Activated CD4-positive, alpha-beta T cell treated with anti-CD3 and anti-CD28 coated beads for 36 hours (primary cell): Measurements from ENCODE around the gene RGS5. TPM values are rescaled to one million over a fixed set of nuclear protein-coding genes. Genes with fewer than 3 reads are reported as not detected.
"Not testable (repeated sequence)": the region's sequence is repeated elsewhere in the genome, so short reads cannot be mapped to it uniquely, and the experiment has no call there.

ENCODE experiments used
- ATAC-seq: fragments of 200-7000 bp; cut with Tn5 transposase; one replicate; pipeline ENCODE4 v1.10.0; 2021; ENCODE audit warnings: mild to moderate bottlenecking, moderate library complexity
- CTCF ChIA-PET: fragments of 350-600 bp; sonication (Branson Sonifier 250); formaldehyde crosslinking; loops from one replicate; lab custom pipeline; 2021; ENCODE audit warnings: antibody characterized with exemption; lab: Charles Lee
- POLR2A ChIA-PET: fragments of 350-600 bp; sonication (Branson Sonifier 250); formaldehyde crosslinking; loops from one replicate; lab custom pipeline; 2021; ENCODE audit warnings: antibody characterized with exemption, inconsistent platforms; lab: Charles Lee
- DNase-seq: peaks from one replicate; pipeline ENCODE4 v3.0.0-alpha.2; 2020
- H3K27ac Mint-ChIP-seq: one replicate; pipeline ENCODE4 v1.8.0; 2021; ENCODE audit warnings: mixed read lengths
- H3K27me3 Mint-ChIP-seq: one replicate; pipeline ENCODE4 v1.8.0; 2021; ENCODE audit warnings: mixed read lengths
- H3K36me3 Mint-ChIP-seq: one replicate; pipeline ENCODE4 v1.8.0; 2021; ENCODE audit warnings: low read depth, mixed read lengths
- H3K4me1 Mint-ChIP-seq: one replicate; pipeline ENCODE4 v1.8.0; 2021; ENCODE audit warnings: mixed read lengths
- H3K4me3 Mint-ChIP-seq: one replicate; pipeline ENCODE4 v1.8.0; 2021; ENCODE audit warnings: mild to moderate bottlenecking, moderate library complexity, mixed read lengths
- H3K9me3 Mint-ChIP-seq: one replicate; pipeline ENCODE4 v1.8.0; 2021; ENCODE audit warnings: low read depth, mixed read lengths
- intact Hi-C, 2 experiments: fragments of 100-400 bp; cut with DNase I in 1 of 2; cut with micrococcal nuclease in 1 of 2; formaldehyde crosslinking; loops; one replicate each; pipeline versions ENCODE4 v1.14.2 to v1.15.1; 2022 to 2024; cut with DNase I, micrococcal nuclease
- total RNA-seq, 2 experiments: library from RNA; stranded (reverse); gene quantifications; one replicate each; pipeline ENCODE4 v1.2.3, GENCODE V29; 2021

RGS5 gene, protein sequence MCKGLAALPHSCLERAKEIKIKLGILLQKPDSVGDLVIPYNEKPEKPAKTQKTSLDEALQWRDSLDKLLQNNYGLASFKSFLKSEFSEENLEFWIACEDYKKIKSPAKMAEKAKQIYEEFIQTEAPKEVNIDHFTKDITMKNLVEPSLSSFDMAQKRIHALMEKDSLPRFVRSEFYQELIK
- total RNA-seq: 1 to 10 TPM; 4.1 to 4.4 TPM

DNA sequence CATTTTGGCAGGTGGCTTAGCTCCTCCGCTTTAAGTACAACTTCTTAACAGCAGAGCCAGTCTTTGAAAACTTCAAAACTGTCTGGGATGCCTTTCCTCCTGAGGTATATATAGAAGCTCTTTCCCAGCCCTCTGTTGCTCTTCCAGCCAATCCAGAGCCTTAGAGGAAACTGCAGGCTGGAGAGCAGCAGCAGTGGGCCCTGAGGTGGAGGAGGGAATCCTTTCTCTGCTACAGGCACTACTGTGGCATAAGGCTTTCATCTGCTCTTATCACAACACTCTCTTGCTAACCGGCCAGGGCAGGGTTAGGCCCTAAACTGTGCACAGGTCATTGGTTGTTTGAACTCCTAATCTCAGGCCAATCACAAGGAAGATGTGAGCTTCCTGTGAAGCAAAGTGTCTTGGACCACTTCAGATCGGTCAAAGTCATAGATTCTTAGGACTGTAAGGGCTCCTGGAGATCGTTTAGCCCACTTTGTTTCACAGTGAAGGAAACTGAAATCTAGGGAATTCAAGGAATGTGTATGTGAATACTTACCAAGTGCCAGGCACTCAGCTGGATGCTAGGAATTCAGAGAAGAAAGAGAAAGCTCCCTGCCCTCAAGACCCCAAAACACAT lies at the start of gene RGS5:
RGS5 (minus strand) TSS at position 84 of the 619 bp plus-strand sequence; CDS start at position 3, 81 bp downstream.
- Mint-ChIP-seq H3K36me3 (no peaks in the 10 kb centered on the region), H3K27me3 (no peaks in the 10 kb centered on the region), H3K27ac (no peak within 1 kb of the TSS), H3K9me3 (no peaks in the 10 kb centered on the region), H3K4me1 (no peaks in the 10 kb centered on the region), H3K4me3 (no peak within 1 kb of the TSS)
- DNase-seq (no peak), ATAC-seq (no peak)
- ChIA-PET POLR2A (interaction anchor here (0.6 kb wide), 1 partner anchor 39 kb away, joined by 3 read pairs; no protein-coding TSS in a partner anchor), CTCF (interaction anchor here (0.5 to 1.3 kb wide), 2 partner anchors 113 to 1906 kb away, joined by 3 to 4 read pairs; no protein-coding TSS in a partner anchor)
- intact Hi-C loops: no loop called here

DNA sequence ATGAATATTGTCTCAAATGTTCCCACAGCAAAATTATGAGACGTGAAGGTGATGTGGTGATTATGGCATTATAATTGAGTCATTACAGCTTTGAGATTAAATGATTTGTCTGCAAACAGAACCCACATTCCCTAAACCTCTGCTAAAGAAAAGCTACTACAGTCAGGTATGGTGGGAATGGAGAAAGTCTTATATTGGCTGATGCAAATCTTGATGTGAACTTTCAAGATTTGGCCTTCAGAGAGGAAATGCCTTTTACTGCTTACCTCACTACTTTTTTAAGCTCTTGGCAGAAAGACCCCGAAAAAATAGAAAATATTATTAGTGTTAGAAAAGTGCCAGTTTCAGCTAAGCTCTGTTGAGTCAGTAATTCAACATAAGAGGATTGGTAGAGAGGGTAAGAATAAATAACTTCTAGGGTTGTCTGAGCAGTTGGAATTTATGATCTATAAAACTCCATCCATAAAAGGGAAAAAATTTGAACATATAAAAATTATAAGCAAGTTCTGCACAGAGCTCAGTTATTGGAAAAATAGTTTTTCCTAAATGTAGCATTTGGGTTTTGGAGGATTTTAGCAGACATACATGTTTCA lies 47.8 kb upstream of the RGS5 start:
- POLR2A ChIA-PET: interaction anchor here (0.7 kb wide), 1 partner anchor 937 kb away, joined by 3 read pairs; no protein-coding TSS in a partner anchor
- no peaks in the 10 kb centered on the region for H3K4me1 Mint-ChIP-seq
- CTCF ChIA-PET: interaction anchor here (0.9 kb wide), 1 partner anchor 8 kb away, joined by 3 read pairs; no protein-coding TSS in a partner anchor
- H3K27me3 Mint-ChIP-seq: no peaks in the 10 kb centered on the region
- intact Hi-C loops: no loop called here
- H3K4me3 Mint-ChIP-seq: no peak overlapping the region
- no peak for DNase-seq
- H3K36me3 Mint-ChIP-seq: peaks cover 6% of the 10 kb centered on the region
- ATAC-seq: no peak
- H3K9me3 Mint-ChIP-seq: peaks cover 1% of the 10 kb centered on the region
- H3K27ac Mint-ChIP-seq: no peak overlapping the region

DNA sequence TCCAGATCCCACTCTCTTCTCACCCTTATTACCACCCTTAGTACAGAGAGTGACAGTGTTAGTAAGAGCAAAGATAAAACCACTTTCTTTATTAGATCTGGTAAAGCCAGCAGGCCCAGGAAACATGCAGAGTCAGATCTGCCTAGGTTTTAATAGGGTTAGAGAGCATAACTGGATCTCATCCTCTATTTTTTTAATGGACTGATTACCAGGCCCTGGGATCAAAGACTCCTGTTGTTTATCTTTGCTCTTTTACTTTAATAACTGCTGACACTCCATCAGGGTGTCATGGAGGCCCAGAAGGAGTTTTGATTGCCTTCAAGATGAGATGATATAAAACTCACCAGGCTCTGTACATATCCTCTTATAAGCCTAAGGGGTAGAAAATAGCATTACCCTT lies 45.3 kb upstream of the RGS5 start:
- intact Hi-C loops: no loop called here
- Mint-ChIP-seq H3K27ac (no peak overlapping the region), H3K4me1 (no peaks in the 10 kb centered on the region), H3K27me3 (no peaks in the 10 kb centered on the region), H3K4me3 (no peak overlapping the region), H3K36me3 (peaks cover 3% of the 10 kb centered on the region), H3K9me3 (no peaks in the 10 kb centered on the region)
- ChIA-PET POLR2A (no interaction called here), CTCF (no interaction called here)
- DNase-seq (no peak), ATAC-seq (no peak)

DNA sequence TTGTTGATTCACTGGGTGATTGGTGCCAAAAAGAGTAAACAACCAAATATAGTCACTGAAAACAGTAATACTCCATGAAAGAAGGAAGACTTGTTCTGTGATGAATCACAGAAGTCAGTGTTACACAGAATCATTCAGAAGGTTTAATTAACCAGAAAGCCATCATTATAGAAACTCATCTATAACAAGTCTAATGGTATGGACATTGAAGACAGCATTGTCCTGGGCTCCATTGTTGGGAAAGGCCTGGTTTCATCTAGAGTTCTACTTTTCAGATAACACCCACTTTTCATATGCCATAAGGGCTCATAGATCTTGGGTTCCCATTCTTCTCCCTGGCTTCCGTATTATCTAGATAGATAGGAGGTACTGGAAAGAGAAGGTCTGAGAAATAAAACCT lies 41.9 kb upstream of the RGS5 start:
- H3K9me3 Mint-ChIP-seq, H3K27ac Mint-ChIP-seq, POLR2A ChIA-PET, H3K36me3 Mint-ChIP-seq, H3K4me3 Mint-ChIP-seq, H3K4me1 Mint-ChIP-seq, ATAC-seq, intact Hi-C loops, H3K27me3 Mint-ChIP-seq, DNase-seq: not testable (repeated sequence)
- CTCF ChIA-PET: interaction anchor here (0.8 kb wide), 1 partner anchor 9 kb away, joined by 3 read pairs; no protein-coding TSS in a partner anchor

DNA sequence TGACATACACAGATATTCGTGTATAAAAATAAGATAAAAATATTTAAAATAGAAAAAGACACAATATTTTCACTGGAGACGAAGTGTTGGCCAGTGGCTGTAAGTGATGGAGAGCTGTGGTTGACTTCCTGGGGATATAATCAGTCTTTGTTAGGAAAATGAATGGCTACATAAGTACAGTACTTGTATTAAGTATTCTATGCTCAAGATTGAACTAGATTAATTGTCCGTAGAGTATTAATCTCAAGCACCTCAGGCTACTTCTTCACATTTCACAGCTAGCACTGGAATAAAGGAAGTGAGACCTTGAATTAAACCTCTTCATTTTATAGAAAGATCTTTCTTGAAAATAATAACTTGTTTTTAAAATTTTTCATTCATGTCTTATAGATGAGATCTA lies 39.0 kb upstream of the RGS5 start:
- H3K4me1 Mint-ChIP-seq: no peaks in the 10 kb centered on the region
- no peak overlapping the region for H3K27ac Mint-ChIP-seq
- DNase-seq: no peak
- no peaks in the 10 kb centered on the region for H3K9me3 Mint-ChIP-seq
- H3K4me3 Mint-ChIP-seq: no peak overlapping the region
- no peak for ATAC-seq
- H3K36me3 Mint-ChIP-seq: peaks cover 5% of the 10 kb centered on the region
- no peaks in the 10 kb centered on the region for H3K27me3 Mint-ChIP-seq
- ChIA-PET POLR2A (no interaction called here), CTCF (no interaction called here)
- intact Hi-C loops: no loop called here

DNA sequence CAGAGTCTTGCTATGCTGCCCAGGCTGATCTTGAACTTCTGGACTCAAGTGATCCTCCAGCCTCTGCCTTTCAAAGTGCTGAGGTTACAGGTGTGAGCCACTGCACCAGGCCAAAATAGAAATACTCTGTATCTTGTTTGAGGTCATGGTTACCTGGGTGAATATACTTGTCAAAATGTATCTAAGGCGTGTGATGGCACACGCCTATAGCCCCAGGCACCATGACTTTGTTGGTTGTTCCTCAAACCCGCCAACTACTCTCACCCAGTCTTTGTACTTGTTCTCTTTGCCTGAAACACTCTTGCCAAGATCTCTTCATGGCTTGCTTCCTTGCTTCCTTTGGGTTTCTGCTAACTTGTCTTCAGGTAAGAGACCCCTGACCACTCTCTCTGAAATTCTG lies 38.0 kb upstream of the RGS5 start:
- no peaks in the 10 kb centered on the region for H3K27me3 Mint-ChIP-seq
- H3K27ac Mint-ChIP-seq: no peak overlapping the region
- no peak overlapping the region for H3K4me3 Mint-ChIP-seq
- H3K4me1 Mint-ChIP-seq: no peaks in the 10 kb centered on the region
- H3K36me3 Mint-ChIP-seq: peaks cover 5% of the 10 kb centered on the region
- CTCF ChIA-PET: no interaction called here
- no peak for ATAC-seq
- POLR2A ChIA-PET: no interaction called here
- no peak for DNase-seq
- no peaks in the 10 kb centered on the region for H3K9me3 Mint-ChIP-seq
- intact Hi-C loops: no loop called here

DNA sequence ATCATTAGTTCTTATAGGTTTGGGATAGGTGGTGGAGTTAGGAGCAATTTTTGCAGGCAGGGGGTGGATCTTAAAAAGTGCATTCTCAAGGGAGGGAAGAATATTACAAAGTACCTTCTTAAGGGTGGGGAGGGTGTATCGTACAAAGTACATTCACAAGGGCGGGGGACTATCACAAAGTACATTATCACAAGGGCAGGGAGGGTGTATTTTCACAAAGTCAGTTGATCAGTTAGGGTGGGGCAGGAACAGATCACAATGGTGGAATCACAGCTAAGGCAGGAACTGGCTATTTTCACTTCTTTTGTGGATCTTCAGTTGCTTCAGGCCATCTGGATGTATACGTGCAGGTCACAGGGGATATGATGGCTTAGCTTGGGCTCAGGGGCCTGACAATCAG lies 30.9 kb upstream of the RGS5 start:
- H3K4me3 Mint-ChIP-seq, intact Hi-C loops, H3K27ac Mint-ChIP-seq, H3K4me1 Mint-ChIP-seq, CTCF ChIA-PET, H3K36me3 Mint-ChIP-seq, H3K9me3 Mint-ChIP-seq, DNase-seq, POLR2A ChIA-PET, H3K27me3 Mint-ChIP-seq, ATAC-seq: not testable (repeated sequence)

DNA sequence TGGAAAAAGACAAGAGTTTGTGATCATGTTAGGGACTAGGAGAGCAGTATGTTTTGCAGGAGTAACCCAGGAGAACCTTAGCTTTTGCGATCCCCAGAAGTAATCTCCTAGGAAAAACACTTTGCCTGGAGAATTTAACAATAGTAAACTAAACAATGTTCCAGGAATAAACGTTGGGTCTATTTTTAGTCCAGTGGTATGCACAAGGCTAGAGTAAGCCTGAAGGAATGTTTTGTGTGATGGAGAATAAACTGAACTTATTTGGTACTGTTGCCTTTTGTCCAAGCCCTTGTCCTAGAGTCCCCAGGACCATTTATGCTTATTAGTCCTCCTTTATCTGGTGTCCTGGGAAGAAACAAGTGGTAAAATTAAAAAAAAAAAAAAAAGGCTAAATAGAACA lies 28.7 kb upstream of the RGS5 start:
- Mint-ChIP-seq H3K4me3 (no peak overlapping the region), H3K9me3 (no peaks in the 10 kb centered on the region), H3K4me1 (no peaks in the 10 kb centered on the region), H3K27me3 (no peaks in the 10 kb centered on the region), H3K36me3 (no peaks in the 10 kb centered on the region), H3K27ac (no peak overlapping the region)
- intact Hi-C loops: no loop called here
- ChIA-PET POLR2A (no interaction called here), CTCF (no interaction called here)
- DNase-seq: no peak
- ATAC-seq: no peak

DNA sequence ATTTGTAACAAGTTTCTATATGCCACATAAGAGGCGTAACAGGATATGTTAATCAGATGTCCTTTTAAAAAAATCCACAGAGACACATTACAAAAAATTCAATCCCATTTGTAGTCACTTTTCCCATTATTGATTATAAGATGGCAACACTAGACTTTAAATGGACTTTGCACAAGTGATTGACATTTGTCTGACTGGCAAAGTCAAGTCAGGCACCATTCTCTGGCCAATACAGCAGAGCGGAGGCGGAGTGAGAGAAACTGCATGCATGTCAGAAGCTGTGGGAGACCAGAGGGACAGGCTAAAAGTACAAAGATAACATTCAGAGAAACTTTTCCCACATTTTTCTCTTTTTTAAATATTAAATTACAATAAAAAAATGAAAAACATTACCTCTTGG lies 28.1 kb upstream of the RGS5 start:
- Mint-ChIP-seq H3K4me1 (no peaks in the 10 kb centered on the region), H3K27me3 (no peaks in the 10 kb centered on the region), H3K4me3 (no peak overlapping the region), H3K36me3 (no peaks in the 10 kb centered on the region), H3K9me3 (no peaks in the 10 kb centered on the region), H3K27ac (no peak overlapping the region)
- POLR2A ChIA-PET: no interaction called here
- CTCF ChIA-PET: interaction anchor here (0.6 kb wide), 1 partner anchor 238 kb away, joined by 4 read pairs; no protein-coding TSS in a partner anchor
- intact Hi-C loops: no loop called here
- DNase-seq (no peak), ATAC-seq (no peak)

DNA sequence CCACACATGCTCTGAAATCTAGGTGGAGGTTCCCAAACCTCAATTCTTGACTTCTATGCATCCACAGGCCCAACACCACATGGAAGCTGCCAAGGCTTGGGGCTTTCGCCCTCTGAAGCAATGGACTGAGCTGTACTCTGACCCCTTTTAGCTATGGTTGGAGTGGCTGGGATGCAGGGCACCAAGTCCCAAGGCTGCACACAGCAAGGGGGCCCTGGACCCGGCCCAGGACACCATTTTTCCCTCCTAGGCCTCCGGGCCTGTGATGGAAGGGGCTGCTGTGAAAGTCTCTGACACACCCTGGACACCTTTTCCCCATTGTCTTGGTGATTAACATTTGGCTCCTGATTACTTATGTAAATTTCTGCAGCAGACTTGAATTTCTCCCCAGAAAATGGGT lies 25.6 kb upstream of the RGS5 start:
- H3K9me3 Mint-ChIP-seq, H3K27ac Mint-ChIP-seq, H3K36me3 Mint-ChIP-seq, H3K4me3 Mint-ChIP-seq, intact Hi-C loops, POLR2A ChIA-PET, H3K27me3 Mint-ChIP-seq, H3K4me1 Mint-ChIP-seq, ATAC-seq, DNase-seq: not testable (repeated sequence)
- CTCF ChIA-PET: interaction anchor here (1.0 to 1.3 kb wide), 2 partner anchors 12 to 78 kb away, joined by 3 read pairs; no protein-coding TSS in a partner anchor

DNA sequence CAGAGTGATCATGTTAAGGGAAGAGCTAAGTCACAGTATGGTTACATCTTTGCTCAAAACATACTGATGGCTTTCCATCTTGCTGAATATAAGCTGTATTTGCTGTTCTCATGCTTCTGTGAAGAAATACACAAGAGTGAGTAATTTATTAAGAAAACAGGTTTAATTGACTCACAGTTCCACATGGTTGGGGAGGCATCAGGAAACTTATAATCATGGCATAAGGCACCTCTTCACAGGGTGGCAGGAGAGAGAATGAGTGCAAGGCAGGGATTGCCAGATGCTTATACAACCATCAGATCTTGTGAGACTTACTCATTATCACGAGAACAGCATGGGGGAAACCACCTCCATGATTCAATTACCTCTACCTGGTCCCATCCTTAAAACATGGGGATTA lies 24.4 kb upstream of the RGS5 start:
- no peak overlapping the region for H3K27ac Mint-ChIP-seq
- POLR2A ChIA-PET: no interaction called here
- CTCF ChIA-PET: interaction anchor here (1.3 kb wide), 1 partner anchor 79 kb away, joined by 3 read pairs; no protein-coding TSS in a partner anchor
- H3K4me3 Mint-ChIP-seq: no peak overlapping the region
- ATAC-seq: no peak
- intact Hi-C loops: no loop called here
- H3K4me1 Mint-ChIP-seq: no peaks in the 10 kb centered on the region
- no peaks in the 10 kb centered on the region for H3K36me3 Mint-ChIP-seq
- DNase-seq: no peak
- no peaks in the 10 kb centered on the region for H3K27me3 Mint-ChIP-seq
- peaks cover 2% of the 10 kb centered on the region for H3K9me3 Mint-ChIP-seq

DNA sequence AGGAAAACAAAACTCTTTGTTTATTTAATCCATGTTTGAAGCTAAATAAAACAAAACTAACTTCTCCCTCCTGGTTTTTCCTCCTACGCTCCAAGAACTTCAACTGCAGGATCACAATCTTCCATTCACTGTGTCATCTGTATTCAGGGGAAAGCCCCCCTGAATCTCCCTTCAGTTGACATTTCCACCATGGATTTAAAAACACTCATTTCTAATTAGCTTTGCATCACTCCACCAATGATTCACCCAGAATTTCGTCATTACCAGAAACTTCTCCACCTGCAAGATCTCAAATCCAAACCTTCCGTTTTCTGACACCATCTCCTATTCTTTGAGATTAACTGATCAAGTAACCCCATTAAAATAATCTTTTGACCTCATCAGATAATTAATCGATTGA lies 10.9 kb upstream of the RGS5 start:
- H3K36me3 Mint-ChIP-seq: no peaks in the 10 kb centered on the region
- H3K4me3 Mint-ChIP-seq: no peak overlapping the region
- H3K9me3 Mint-ChIP-seq: no peaks in the 10 kb centered on the region
- H3K27me3 Mint-ChIP-seq: peaks cover 8% of the 10 kb centered on the region
- H3K4me1 Mint-ChIP-seq: no peaks in the 10 kb centered on the region
- DNase-seq (no peak), ATAC-seq (no peak)
- no peak overlapping the region for H3K27ac Mint-ChIP-seq
- ChIA-PET POLR2A (no interaction called here), CTCF (interaction anchor here (0.6 kb wide), 1 partner anchor 23 kb away, joined by 3 read pairs; no protein-coding TSS in a partner anchor)
- intact Hi-C loops: no loop called here
